PC-9 (cell line): ENCODE measurements around the gene SERPINB2. TPM values are rescaled to one million over a fixed set of nuclear protein-coding genes. Genes with fewer than 3 reads are reported as not detected.

Source experiments
- BruUV-seq: library from RNA; stranded (reverse); fragments of 400-500 nt; replicated peaks from 2 replicates; lab custom pipeline; 2021; lab: Mats Ljungman, UMichigan
- CTCF ChIA-PET: fragments of 300-600 bp; sonication (Branson Sonifier 250); formaldehyde crosslinking; loops from one replicate; lab custom pipeline; 2022; ENCODE audit warnings: antibody characterized with exemption; lab: Charles Lee
- POLR2A ChIA-PET: fragments of 300-600 bp; sonication (Branson Sonifier 250); formaldehyde crosslinking; loops from one replicate; lab custom pipeline; 2022; ENCODE audit warnings: antibody characterized with exemption; ENCODE audit not compliant: unreplicated experiment; lab: Charles Lee
- DNase-seq, 2 experiments: peaks; one replicate each; pipeline versions ENCODE4 v3.0.0 to v3.0.0-alpha.2; 2015 to 2022; ENCODE audit warnings: mixed read lengths in 1 of 2
- H2AFZ ChIP-seq: fragments of 200-600 bp; sonication (generic); 2 replicates; pipeline ENCODE4 v1.8.1; 2017; ENCODE audit warnings: antibody characterized with exemption
- H3F3A ChIP-seq: fragments of 200-600 bp; sonication (generic); 2 replicates; pipeline ENCODE4 v1.8.1; 2017; ENCODE audit warnings: antibody characterized with exemption, mild to moderate bottlenecking, low read depth; ENCODE audit not compliant: insufficient read depth
- H3K27ac ChIP-seq: fragments of 200-600 bp; sonication (generic); 2 replicates; pipeline ENCODE4 v1.6.1; 2016; ENCODE audit warnings: mixed run types
- H3K27me3 ChIP-seq: fragments of 200-600 bp; sonication (generic); 2 replicates; pipeline ENCODE4 v1.6.1; 2016; ENCODE audit warnings: low read depth, mixed run types; ENCODE audit not compliant: insufficient read depth
- H3K36me3 ChIP-seq: fragments of 200-600 bp; sonication (generic); 2 replicates; pipeline ENCODE4 v1.6.1; 2016; ENCODE audit warnings: low read depth, mixed run types
- H3K4me1 ChIP-seq: fragments of 200-600 bp; sonication (generic); replicated peaks from 2 replicates; pipeline ENCODE4 v1.6.1; 2016; ENCODE audit warnings: mixed run types; ENCODE audit not compliant: insufficient read depth
- H3K4me2 ChIP-seq: fragments of 200-600 bp; sonication (generic); 2 replicates; pipeline ENCODE4 v1.6.1; 2017; ENCODE audit warnings: mixed run types
- H3K4me3 ChIP-seq: fragments of 200-600 bp; sonication (generic); 2 replicates; pipeline ENCODE4 v1.6.1; 2016; ENCODE audit warnings: mixed run types
- H3K79me2 ChIP-seq: fragments of 200-600 bp; sonication (generic); 2 replicates; pipeline ENCODE4 v1.6.1; 2017; ENCODE audit warnings: low read depth, mixed run types
- H3K9me2 ChIP-seq: fragments of 200-600 bp; sonication (generic); 2 replicates; pipeline ENCODE4 v1.8.1; 2017; ENCODE audit warnings: mild to moderate bottlenecking; ENCODE audit not compliant: insufficient read depth
- H3K9me3 ChIP-seq: fragments of 200-600 bp; sonication (generic); 2 replicates; pipeline ENCODE4 v1.8.1; 2016; ENCODE audit warnings: low read depth; ENCODE audit not compliant: insufficient read depth
- H4K20me1 ChIP-seq: fragments of 200-600 bp; sonication (generic); 2 replicates; pipeline ENCODE4 v1.8.1; 2017; ENCODE audit not compliant: insufficient read depth
- CTCF ChIP-seq: fragments of 200-600 bp; sonication (generic); conservative IDR thresholded peaks from 2 replicates; pipeline ENCODE4 v1.6.1; 2017; ENCODE audit warnings: mixed run types, antibody characterized with exemption, mild to moderate bottlenecking, moderate library complexity
- EZH2 ChIP-seq: fragments of 200-600 bp; sonication (generic); IDR thresholded peaks from 2 replicates; pipeline ENCODE4 v1.8.0; 2017; ENCODE audit warnings: antibody characterized with exemption, low read depth
- intact Hi-C: fragments of 100-400 bp; cut with micrococcal nuclease; formaldehyde crosslinking; loops from one replicate; pipeline ENCODE4 v1.10.0; 2022; ENCODE audit not compliant: unreplicated experiment
- total RNA-seq: library from RNA; stranded (reverse); gene quantifications from 2 replicates; pipeline ENCODE4 v1.2.3, GENCODE V29; 2021

The SERPINB2 gene
- total RNA-seq, 1 experiment from 2014 or later: not detected

GRCh38 chr18:63890950-63891304 lies 3.4 kb downstream of the SERPINB2 start:
- intact Hi-C loops: no loop called here
- Histone ChIP-seq H3K9me3 (no peaks in the 10 kb centered on the region), H4K20me1 (no peaks in the 10 kb centered on the region), H3K36me3 (no peaks in the 10 kb centered on the region), H3K4me1 (no peaks in the 10 kb centered on the region), H3K4me3 (no peak overlapping the region), H3K27me3 (no peaks in the 10 kb centered on the region), H3K79me2 (no peaks in the 10 kb centered on the region), H3K4me2 (no peak overlapping the region), H2AFZ (no peak overlapping the region), H3K27ac (no peak overlapping the region), H3K9me2 (no peaks in the 10 kb centered on the region), H3F3A (no peaks in the 10 kb centered on the region)
- no peak for TF ChIP-seq EZH2
- TF ChIP-seq CTCF: peak; percentile 51
- BruUV-seq: no TSS peak
- POLR2A ChIA-PET: no interaction called here
- no peak for DNase-seq
- CTCF ChIA-PET: no interaction called here

- Histone ChIP-seq H3K79me2 (no peaks in the 10 kb centered on the region), H3K4me1 (no peaks in the 10 kb centered on the region), H4K20me1 (no peaks in the 10 kb centered on the region), H3K27me3 (no peaks in the 10 kb centered on the region), H3K9me3 (no peaks in the 10 kb centered on the region), H3K9me2 (no peaks in the 10 kb centered on the region), H2AFZ (no peak overlapping the region), H3K27ac (no peak overlapping the region), H3F3A (no peaks in the 10 kb centered on the region), H3K4me3 (no peak overlapping the region), H3K36me3 (no peaks in the 10 kb centered on the region), H3K4me2 (no peak overlapping the region)
- ChIA-PET CTCF (no interaction called here), POLR2A (no interaction called here)
- no TSS peak for BruUV-seq
- intact Hi-C loops: no loop called here
- no peak for DNase-seq
- no peak for TF ChIP-seq EZH2
- no peak for TF ChIP-seq CTCF
These were observed 5.1 kb downstream of the SERPINB2 start for GRCh38 chr18:63892566-63892965.

- H3K9me2 ChIP-seq: no peaks in the 10 kb centered on the region
- no peaks in the 10 kb centered on the region for H3K27me3 ChIP-seq
- ChIA-PET CTCF (interaction anchor here (0.6 kb wide), 1 partner anchor 389 kb away, joined by 3 read pairs; no protein-coding TSS in a partner anchor), POLR2A (no interaction called here)
- no peak for DNase-seq
- intact Hi-C loops: no loop called here
- no peak overlapping the region for H3K27ac ChIP-seq
- BruUV-seq: no TSS peak
- no peaks in the 10 kb centered on the region for H3F3A ChIP-seq
- no peaks in the 10 kb centered on the region for H3K36me3 ChIP-seq
- no peaks in the 10 kb centered on the region for H3K4me1 ChIP-seq
- no peak overlapping the region for H3K4me2 ChIP-seq
- H3K4me3 ChIP-seq: no peak overlapping the region
- no peaks in the 10 kb centered on the region for H3K9me3 ChIP-seq
- no peaks in the 10 kb centered on the region for H3K79me2 ChIP-seq
- H2AFZ ChIP-seq: no peak overlapping the region
- TF ChIP-seq EZH2: no peak
- no peak for TF ChIP-seq CTCF
- H4K20me1 ChIP-seq: no peaks in the 10 kb centered on the region
These were observed 6.7 kb downstream of the SERPINB2 start for GRCh38 chr18:63894106-63894772.
